ENCODE data around the gene SH3PXD2A. TPM values are rescaled to one million over a fixed set of nuclear protein-coding genes. Genes with fewer than 3 reads are reported as not detected.

The SH3PXD2A gene
- total and polyA plus RNA-seq, 3 donors from 2014 or later: 10.8 to 12.1 (median 12.0) TPM

GRCh38 chr10:103626178-103626577 lies 229.2 kb downstream of the SH3PXD2A start:
- intact Hi-C loops (cut with DNase I; ENCODE audit: low total_unique reads): no loop called here
- H3K36me3 ChIP-seq (ENCODE audit: low read depth, missing control alignments): no peaks in the 10 kb centered on the region
- no peak for TF ChIP-seq POLR2A (IDR thresholded peaks at IDR 0.05)
- TF ChIP-seq CTCF (IDR thresholded peaks at IDR 0.05): no peak
- no peaks in the 10 kb centered on the region for H3K27me3 ChIP-seq
- H3K27ac ChIP-seq: no peak overlapping the region
- H3K9me3 ChIP-seq: no peaks in the 10 kb centered on the region
- no peak for DNase-seq
- H3K4me3 ChIP-seq: no peak overlapping the region
- H3K4me1 ChIP-seq: peaks cover 15% of the 10 kb centered on the region
- WGBS, 2 donors: 71 to 86% methylated on average over 11 of the region's 11 CpGs

GRCh38 chr10:103622935-103623574 lies 232.3 kb downstream of the SH3PXD2A start:
- Histone ChIP-seq H3K27ac (no peak overlapping the region), H3K9me3 (no peaks in the 10 kb centered on the region), H3K4me1 (peaks cover 42% of the 10 kb centered on the region), H3K27me3 (no peaks in the 10 kb centered on the region), H3K36me3 (ENCODE audit: low read depth, missing control alignments) (no peaks in the 10 kb centered on the region), H3K4me3 (no peak overlapping the region)
- no peak for TF ChIP-seq POLR2A (IDR thresholded peaks at IDR 0.05)
- no peak for TF ChIP-seq CTCF (IDR thresholded peaks at IDR 0.05)
- DNase-seq: no peak
- 87 to 88% methylated on average over 8 to 10 of the region's 11 CpGs for WGBS, 2 donors
- intact Hi-C loops (cut with DNase I; ENCODE audit: low total_unique reads): no loop called here

- no peak for TF ChIP-seq POLR2A (IDR thresholded peaks at IDR 0.05)
- no peak for TF ChIP-seq CTCF (IDR thresholded peaks at IDR 0.05)
- DNase-seq: no peak
- Histone ChIP-seq H3K4me1 (peaks cover 49% of the 10 kb centered on the region), H3K36me3 (ENCODE audit: low read depth, missing control alignments) (no peaks in the 10 kb centered on the region), H3K27ac (peak overlapping the region in 1 of 2 donors; percentile 54), H3K9me3 (no peaks in the 10 kb centered on the region), H3K27me3 (no peaks in the 10 kb centered on the region), H3K4me3 (no peak overlapping the region)
- intact Hi-C loops (cut with DNase I; ENCODE audit: low total_unique reads): no loop called here
- WGBS, 2 donors: 82 to 86% methylated on average over 18 of the region's 18 CpGs
Observed at GRCh38 chr10:103622286-103622685, 233.1 kb downstream of the SH3PXD2A start.

GRCh38 chr10:103621783-103622125 lies 233.6 kb downstream of the SH3PXD2A start:
- no peak for DNase-seq
- Histone ChIP-seq H3K27me3 (no peaks in the 10 kb centered on the region), H3K4me3 (no peak overlapping the region), H3K9me3 (no peaks in the 10 kb centered on the region), H3K36me3 (ENCODE audit: low read depth, missing control alignments) (no peaks in the 10 kb centered on the region), H3K4me1 (peaks cover 54% of the 10 kb centered on the region), H3K27ac (peak overlapping the region in 1 of 2 donors; percentile 54)
- 27 to 58% methylated on average over 3 to 4 of the region's 4 CpGs for WGBS, 2 donors
- TF ChIP-seq CTCF (IDR thresholded peaks at IDR 0.05): no peak
- TF ChIP-seq POLR2A (IDR thresholded peaks at IDR 0.05): no peak
- intact Hi-C loops (cut with DNase I; ENCODE audit: low total_unique reads): no loop called here
